Activated CD4-positive, CD25-positive, alpha-beta regulatory T cell treated with anti-CD3 and anti-CD28 coated beads, Interleukin-2, amount 50 U/mL, for 24 hours (primary cell): ENCODE measurements around the gene ATP2B1.

Experiments used
- ATAC-seq, 2 donors: fragments of 150-1000 bp; cut with Tn5 transposase; one replicate each; pipeline ENCODE4 v1.10.0; 2021; ENCODE audit warnings: mild to moderate bottlenecking in 1 of 2, moderate library complexity in 1 of 2

ATP2B1 gene

DNA sequence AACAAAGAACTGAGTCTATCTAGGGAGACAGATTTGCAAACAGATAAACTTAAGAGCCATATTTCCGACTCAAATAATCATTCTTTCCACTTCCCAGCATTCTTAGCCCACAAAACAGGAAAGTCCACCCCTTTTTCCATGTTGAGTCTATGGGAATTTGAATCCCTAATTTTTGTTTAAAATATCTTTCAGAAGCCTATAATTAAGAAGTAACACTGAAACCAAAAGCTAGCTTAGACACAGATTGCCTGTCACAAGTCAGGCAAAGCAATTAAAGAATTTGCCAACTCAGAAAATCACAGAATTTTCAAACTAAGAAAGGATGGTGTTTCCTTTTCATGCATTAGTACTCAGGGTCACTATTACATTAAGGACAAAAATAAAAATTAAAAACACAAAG lies 17.0 kb downstream of the ATP2B1 start:
- no peak for ATAC-seq

DNA sequence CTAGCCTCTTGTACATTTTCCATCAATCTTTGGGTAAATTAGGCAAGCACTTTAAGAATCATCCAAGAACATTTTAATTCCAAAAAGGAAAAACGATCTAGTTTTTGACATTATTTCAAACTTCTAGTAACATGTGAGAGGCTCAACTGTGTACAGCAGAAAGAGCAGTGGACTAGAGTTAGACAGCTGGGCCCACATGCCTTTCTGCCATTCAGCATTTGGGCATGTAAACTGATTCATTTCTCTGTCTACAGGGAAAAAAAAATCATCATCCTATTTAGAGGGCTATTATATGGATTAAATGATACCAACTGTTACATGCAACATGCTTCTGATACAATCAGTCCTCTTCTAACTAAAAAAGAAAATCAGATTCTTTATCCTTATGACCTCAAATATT lies 17.7 kb downstream of the ATP2B1 start:
- ATAC-seq = no peak

GRCh38 chr12:89689306-89689705 lies 19.3 kb downstream of the ATP2B1 start:
- ATAC-seq = no peak

DNA sequence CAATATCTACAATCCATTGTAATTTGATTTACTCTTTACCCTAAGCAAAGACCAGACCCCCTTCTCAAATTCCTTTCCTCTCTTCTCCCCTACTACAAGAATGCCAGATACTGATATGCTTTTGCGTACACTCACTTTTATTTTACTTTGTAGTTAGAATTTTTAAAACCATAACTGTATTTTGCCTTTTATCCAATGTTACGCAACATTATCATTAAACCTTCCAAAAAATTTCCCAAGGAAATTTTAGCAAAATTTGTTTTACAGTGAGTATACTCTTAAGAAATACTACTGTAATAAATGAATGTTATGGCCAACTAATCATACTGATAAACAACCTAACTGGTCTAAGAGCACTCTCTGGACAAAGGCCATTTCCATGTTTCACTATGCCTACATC lies 22.3 kb downstream of the ATP2B1 start:
- ATAC-seq = no peak

DNA sequence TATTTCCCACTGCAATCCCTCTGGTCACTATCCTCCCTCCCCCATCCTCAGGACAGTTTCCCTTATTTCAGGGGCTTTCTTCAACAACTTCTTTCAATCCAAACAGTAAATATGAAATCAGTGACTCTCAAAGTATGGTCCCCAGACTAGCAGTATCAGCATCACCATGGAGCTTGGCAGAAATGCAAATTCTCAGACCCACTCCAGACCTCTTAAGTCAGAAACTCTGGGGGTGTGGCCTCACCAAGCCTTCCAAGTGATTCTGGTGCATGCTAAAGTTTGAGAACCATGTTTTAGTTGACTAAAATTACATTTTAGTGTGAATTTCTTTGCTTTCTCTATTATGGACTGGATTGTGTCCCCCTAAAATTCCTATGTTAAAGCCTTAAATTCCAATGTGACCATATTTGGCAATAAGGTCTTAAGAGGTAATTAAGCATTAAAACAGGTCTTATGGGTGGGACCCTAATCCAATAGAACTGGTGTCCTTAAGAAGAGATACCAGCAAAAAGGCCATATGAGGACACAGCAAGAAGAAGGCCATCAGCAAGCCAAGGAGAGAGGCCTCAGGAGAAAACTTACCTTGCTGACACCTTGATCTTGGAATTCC lies 23.2 kb downstream of the ATP2B1 start:
- ATAC-seq = no peak

GRCh38 chr12:89684136-89684535 lies 24.5 kb downstream of the ATP2B1 start:
- no peak for ATAC-seq

DNA sequence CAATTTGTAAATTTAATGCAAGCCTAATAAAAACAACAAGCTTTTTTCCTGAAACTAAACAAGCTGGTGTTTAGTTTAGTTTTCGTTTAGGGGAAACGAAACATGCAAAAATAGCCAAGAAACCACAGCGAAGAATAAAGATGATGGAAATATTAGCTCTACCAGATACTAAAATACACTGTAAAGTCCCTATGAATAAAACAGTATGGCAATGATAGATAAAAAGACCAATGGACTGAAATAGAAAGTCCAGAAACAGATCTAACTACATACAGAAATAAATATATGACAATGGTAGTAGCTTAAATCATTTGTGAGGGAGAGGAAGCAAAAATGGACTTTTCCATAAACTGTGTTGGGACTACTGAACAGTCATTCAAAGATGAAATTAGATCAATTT lies 26.4 kb downstream of the ATP2B1 start:
- no peak for ATAC-seq

- ATAC-seq = no peak
Measured at GRCh38 chr12:89680409-89680808, 28.2 kb downstream of the ATP2B1 start.

- ATAC-seq = no peak
Measured at GRCh38 chr12:89679631-89680030, 29.0 kb downstream of the ATP2B1 start.

GRCh38 chr12:89678225-89678624 lies 30.4 kb downstream of the ATP2B1 start:
- ATAC-seq = peak; percentile 79 to 86

GRCh38 chr12:89676930-89677329 lies 31.7 kb downstream of the ATP2B1 start:
- ATAC-seq = no peak

GRCh38 chr12:89674326-89674942 lies 34.2 kb downstream of the ATP2B1 start:
- peak in 1 of 2 donors; percentile 12 for ATAC-seq

DNA sequence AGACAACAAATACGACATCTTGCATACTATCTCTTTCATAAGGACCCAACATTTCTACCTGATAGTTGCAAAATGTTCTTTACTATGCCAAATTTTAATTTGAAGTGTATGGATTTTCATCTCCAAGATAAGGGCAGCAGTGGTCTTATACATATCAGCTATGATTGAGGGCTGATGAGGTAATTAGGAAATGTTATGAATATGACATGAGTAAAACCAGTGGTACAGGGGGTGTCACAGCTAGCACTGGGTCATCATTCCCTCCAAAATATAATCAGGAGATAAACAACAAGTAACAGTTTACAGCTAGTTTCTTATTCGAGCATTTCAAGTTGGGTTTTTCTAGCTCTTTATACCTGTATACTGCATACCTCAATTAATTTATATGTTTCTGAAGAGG lies 35.0 kb downstream of the ATP2B1 start:
- ATAC-seq = peak; percentile 37 to 41

DNA sequence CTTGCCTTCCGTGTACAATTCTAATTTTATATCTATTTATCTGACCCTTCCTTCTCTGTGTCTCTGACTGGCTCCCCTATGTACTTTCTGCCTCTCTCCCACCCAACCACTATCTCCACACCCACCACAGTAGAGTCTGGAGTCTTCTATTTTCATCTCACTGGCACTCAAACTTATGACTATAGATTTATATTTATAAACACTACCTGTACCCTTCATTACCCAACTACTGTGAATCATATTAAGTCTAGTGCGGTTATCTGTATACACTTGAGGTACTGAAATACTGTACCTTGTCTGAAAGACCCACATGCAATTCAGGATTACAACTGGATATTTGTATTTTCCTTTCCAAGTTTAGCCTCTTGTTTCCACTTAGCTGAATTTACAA lies 36.1 kb downstream of the ATP2B1 start:
- peak in 1 of 2 donors; percentile 21 for ATAC-seq

DNA sequence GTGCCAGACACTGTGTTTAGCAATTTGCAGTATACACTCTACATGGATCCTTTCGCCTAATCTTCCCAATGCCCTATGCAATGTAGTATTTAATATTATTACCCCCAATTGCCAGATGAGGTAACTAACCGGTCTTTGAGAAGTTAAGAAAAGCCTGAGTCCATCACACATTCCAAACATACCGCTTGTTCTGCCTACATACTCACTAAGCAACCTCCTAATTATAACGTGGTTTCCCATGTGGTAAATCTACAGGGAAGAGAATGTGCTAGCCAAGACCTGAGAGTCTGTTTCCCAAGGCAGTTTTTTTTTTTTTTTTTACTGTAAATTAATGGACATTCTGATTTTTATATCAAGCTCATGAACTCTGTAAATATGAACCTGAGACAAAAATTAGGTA lies 37.2 kb downstream of the ATP2B1 start:
- ATAC-seq = no peak

DNA sequence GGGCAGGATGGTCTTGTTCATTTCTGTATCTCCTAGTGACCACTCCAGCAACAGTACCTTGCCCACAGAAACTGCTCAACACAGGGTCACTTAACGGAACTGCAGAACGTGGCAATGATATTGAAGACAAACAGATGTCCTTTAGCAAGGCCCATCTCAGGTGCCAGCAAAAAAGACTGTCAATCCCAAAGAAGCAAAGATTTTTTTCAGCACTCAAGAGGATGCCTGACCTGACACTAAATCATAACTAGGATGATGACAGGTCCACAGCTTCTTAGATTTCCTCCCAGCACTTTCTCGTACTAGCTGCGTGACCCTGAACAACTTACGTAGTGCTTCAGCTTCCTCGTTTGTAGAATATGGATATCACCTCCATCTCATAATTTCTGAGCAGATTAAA lies 39.4 kb downstream of the ATP2B1 start:
- no peak for ATAC-seq

DNA sequence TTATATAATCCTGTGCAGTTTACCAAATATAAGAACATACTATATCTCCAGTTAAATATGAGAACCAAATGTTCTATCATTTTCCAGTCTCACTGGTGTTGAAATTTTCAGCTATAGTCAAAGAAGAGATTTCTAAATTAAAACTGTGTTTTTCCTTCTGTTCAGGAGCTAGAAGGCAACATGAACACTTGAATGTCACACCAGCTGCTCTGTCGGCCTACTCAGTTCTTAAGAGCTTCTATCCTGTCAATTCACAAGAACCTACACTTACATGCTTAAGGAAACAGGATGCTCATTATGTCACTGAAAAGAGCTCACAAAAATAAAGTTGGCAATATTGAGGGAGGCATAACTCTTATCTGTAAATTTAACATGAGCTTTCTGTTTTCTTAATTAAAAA lies 43.1 kb downstream of the ATP2B1 start:
- ATAC-seq = no peak

DNA sequence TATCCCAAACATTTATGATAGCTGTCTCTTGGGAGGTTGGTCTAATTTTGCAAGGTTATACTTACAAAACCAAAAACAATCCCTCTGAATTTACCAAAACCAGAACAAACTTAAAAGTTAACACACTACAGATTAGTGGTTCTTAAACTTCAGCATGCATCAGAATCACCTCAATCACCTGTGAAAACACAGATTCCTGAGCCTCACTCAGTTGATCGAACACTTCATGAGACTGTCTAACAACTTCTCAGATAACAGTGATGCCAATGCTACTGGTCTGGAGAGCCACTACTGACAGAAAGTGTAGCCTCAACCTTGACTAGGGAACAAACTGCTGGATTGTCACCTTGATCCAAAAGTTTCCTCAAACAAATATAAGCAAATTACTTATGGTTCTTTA lies 44.2 kb downstream of the ATP2B1 start:
- no peak for ATAC-seq

GRCh38 chr12:89663577-89664357 lies 44.9 kb downstream of the ATP2B1 start:
- peak; percentile 80 to 85 for ATAC-seq

GRCh38 chr12:89662623-89663022 lies 46.0 kb downstream of the ATP2B1 start:
- no peak for ATAC-seq

DNA sequence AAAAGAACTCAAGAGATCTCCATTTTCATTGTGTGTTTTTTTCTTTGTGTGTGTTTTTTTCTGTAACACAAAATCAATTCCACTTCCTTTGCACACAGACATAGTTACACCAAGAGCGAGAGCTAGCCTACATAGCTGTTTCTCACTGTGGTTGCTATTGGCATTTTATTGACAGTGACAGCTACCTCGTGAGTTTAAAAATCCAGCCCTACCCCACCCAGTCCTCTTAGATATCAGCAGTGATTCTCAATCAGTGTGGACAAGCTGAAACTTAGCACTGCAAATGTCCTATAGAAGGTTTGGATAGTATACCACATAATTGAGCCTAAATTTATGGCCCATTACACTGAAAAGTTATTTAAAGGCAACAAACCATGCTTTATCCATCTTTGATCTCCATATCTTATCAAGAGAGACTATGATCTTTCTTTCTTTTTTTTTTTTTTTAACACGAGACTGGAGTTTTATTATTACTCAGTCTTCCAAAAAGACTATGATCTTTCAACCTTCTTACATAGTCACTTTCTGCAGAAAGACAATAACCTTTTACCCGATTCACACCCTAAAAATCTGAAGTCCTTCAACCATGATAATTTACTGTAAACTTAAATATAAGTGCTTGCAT lies 46.8 kb downstream of the ATP2B1 start:
- no peak for ATAC-seq

DNA sequence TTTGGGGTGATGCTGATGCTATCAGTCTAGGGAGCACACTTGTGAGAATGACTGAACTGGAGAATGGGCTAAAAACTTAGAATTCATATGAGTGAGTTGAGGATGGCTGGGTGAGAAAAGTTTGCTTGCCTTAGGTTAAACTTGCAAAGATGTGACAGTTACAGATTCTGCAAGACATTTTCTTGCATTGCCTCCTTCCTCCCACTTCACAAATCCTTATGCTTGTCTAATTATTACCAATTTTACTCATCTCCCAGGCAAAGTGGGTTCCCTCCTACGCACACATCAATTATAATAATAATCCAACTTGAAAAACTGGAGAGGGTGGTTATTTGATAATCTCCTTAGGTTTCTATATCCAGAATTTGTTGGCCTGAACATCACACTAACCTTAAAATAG lies 50.9 kb downstream of the ATP2B1 start:
- ATAC-seq = no peak

DNA sequence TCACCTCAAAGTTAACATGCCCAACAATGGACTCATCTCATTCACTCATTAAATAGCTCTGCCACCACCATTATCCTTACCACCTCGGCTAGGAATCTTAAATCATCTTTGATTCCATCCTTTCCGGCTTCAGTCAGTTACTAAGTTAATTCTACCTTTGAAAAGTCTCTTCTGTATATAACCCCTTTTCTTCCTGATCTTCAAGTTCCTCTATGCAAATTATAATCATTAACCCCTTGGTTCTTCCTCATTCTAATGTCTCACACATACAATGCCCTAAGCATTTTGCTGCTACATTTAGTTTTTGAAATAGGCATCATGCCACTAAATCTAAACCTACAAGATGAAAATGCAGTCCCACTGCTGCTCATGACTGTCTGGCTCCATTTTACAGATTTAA lies 51.6 kb downstream of the ATP2B1 start:
- no peak for ATAC-seq

DNA sequence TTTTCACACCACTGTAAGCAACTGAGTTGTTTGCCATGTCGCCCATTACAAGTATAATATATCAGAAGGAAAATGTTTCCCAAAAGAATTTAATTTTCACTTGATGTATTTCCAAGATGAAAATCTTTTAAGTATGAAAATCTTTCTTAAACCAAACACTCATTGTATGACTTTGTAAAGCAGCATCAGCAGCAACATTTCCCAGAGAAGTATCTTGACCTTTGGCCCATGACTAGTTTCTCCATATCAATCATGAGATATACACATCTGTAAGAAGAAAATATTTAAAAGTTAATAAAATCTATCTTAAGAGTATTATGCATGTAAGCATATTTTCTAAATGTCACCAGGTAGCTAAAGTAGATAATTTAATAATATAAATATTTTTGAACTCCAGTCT lies 52.8 kb downstream of the ATP2B1 start:
- no peak for ATAC-seq
